HG03575 (cell line): ENCODE data around the gene PLEKHA5.
"Not testable (repeated sequence)": the region's sequence is repeated elsewhere in the genome, so short reads cannot be mapped to it uniquely, and the experiment has no call there.

Experiments used
- ATAC-seq: cut with Tn5 transposase; IDR thresholded peaks from one replicate; pipeline ENCODE4 v1.9.1; 2021; ENCODE audit not compliant: unreplicated experiment, insufficient number of reproducible peaks, low FRiP score; ENCODE audit errors: extremely low read depth

PLEKHA5 gene

DNA sequence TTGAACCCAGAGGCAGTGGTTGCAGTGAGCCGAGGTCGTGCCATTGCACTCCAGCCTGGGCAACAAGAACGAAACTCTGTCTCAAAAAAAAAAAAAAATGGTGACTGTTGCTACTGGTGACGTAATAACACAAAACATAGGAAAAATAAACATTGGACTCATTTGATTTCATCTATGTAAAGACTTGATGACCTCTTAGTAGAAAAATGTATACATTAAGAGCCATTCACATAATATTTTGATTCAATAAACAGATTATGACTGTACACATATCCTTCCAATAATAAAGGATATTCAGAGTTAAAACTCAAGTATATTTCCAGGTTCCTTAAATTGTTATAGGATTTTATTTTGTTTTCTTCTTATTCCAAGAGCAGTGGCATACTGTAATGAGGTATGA lies 244.1 kb downstream of the PLEKHA5 start:
- ATAC-seq: no peak

DNA sequence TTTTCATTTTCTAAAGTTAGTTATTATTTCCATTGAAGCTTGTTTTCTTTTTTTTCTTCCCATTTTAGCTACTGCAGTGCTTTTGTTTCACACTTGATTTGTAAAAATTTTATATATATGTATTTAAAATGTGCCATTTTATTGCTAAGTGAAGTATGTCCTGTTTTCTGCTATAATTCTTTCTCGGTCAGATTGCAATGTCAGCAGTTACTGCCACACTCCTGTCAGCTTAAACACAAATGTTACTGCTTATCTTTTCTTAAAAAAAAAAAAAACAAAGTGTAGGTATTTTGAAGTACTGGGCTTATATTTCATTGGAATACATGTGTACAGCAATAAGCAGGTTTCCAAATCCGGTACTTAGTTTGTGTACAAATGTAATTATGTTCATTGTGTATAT lies 246.4 kb downstream of the PLEKHA5 start:
- ATAC-seq: no peak

DNA sequence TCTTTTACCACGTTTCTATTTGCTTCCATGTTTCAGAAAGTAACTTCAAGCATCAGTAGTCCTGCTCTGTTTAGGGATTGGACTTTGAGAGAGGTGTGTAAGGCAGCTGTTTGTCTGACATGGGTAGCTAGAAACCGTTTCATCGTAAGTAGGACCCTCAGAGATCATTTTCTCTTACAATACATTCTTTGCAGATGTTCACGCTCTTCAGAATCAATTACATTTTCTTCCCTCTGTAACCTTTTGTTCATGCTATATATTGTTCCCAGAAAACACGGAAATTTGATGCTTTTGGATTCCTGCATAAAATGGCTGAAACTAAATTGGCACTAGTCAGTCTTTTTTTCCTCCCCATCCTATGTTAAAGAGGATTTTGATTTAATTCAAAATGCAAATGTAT lies 247.2 kb downstream of the PLEKHA5 start:
- no peak for ATAC-seq

DNA sequence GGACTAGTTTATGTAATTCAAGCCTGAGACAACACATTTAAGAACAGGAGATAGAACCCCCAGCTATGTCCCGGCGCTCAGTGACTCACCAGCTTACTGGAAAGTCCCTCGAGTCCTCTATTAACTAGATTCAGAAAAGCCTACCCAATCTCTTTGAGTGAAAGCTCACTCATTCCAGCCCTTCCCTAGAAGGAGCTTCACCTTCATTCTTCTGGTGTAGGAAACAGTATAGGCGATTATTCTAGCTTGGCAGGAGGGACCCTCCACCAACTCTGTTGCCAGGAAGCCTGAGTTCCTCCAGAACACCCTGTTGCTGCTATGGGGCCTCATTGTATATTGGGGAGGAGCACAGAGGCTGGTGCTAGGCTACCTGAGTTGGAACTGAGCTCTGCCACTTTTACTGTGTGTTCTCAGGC lies 252.6 kb downstream of the PLEKHA5 start:
- peak; percentile 92 for ATAC-seq

DNA sequence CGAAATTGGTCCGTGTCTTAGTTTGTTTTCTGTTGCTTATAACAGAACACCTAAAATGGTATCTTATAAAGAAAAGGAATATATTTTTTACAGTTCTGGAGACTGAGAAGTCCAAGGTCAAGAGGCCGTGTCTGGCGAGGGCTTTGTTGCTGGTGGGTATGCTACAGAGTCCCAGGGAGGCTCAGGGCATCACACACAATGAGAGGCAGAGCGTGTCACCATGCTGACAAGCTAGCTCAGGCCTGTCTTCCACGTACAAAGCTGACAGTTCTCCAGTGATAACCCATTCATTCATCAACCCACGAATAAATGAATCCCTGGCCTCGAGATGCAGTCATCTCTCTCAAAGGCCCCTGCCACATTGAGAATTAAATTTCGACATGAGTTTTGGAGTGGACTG lies 253.0 kb downstream of the PLEKHA5 start:
- no peak for ATAC-seq

DNA sequence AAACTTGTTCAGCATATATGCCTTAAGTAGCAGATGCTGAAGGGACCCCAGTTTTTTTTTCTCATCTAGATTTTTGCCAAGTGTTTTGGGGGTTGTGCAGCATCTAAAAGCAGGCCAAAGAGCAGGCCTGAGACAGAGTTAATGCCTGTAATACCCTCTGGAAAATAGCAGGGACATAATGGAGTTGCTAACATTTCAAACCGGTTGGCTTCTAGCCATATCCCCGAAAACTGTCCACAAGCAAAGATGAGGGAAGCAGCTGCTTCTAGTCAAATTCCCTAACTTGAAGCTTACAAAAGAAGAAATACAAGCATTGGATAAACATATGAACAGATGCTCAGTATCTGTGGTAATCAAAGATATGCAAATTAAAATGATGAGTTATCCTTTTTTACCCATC lies 257.6 kb downstream of the PLEKHA5 start:
- ATAC-seq: no peak

DNA sequence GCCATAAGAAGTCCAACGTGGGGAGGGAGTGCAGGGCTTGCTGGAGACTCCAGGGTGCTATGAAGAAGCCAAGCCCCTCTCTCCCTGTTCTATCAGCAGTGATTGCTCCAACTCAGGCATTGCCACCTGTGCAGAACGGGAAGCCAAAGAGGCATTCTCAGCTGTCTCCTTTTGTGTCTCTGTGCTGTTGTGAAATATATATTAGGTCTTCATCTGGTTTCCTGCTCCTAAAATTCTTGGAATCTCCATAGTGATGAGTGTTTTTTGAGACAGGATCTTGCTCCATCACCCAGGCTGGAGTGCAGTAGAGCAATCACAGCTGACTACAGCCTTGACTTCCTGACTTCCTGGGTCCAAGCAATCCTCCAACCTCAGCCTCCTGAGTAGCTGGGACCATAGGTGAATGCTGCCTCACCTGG lies 258.6 kb downstream of the PLEKHA5 start:
- ATAC-seq: no peak

DNA sequence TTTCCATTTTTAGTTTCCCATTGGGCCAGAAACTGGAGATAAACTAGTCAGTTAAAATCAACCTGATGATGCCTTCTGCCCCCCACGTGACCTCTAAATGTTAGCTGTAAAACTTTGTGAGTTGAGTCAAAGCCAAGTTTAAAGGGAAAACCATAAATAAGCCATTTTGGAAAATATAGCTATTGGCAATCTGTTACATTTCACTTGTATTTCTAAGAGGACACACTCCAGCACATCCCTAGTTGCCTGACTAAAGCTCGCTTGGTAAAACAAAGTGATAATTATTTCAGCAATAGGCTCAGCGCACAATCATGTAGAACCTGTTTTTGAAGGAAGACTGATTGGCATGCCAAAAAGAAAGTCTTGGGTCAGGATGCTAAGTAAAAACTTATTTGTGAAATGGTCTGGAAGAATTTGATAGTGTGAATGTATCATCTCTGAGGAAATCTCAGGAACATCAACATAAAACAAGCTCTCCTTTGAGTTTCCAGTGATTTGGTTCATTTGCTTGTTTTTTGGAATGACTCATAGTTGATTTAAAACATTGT lies 260.6 kb downstream of the PLEKHA5 start:
- ATAC-seq: no peak

DNA sequence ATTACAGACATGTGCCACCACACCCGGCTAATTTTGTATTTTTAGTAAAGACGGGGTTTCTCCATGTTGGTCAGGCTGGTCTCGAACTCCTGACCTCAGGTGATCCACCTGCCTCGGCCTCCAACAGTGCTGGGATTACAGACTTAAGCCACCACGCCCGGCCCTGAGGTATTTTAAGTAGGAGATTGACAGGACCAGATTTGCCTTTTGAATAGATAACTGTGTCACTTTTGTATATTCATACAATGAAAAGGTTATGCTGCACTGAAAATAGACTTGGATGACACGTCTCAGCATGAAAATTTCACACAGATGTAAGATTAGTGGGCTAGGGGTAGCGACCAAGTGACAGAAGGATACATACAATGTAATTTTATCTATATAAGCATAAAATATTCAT lies 263.1 kb downstream of the PLEKHA5 start:
- ATAC-seq: not testable (repeated sequence)

DNA sequence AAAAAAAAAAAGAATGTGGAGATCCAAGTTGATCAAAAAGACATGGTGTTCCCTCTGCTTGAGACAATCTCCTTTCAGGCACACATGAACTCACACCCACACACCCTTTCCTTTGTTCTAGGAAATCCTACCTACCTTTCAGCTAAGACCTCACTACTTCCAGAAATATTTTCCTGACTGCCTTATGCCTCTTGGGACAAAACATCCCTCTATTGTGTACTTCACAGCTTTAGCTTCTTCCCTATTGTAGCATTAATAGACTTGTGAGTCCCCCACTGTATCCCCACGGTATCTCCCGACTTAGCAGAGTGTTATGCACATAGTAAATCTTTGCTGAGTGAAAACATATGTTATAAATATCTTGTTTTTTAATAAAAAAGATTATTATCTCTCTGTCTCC lies 264.9 kb downstream of the PLEKHA5 start:
- no peak for ATAC-seq

DNA sequence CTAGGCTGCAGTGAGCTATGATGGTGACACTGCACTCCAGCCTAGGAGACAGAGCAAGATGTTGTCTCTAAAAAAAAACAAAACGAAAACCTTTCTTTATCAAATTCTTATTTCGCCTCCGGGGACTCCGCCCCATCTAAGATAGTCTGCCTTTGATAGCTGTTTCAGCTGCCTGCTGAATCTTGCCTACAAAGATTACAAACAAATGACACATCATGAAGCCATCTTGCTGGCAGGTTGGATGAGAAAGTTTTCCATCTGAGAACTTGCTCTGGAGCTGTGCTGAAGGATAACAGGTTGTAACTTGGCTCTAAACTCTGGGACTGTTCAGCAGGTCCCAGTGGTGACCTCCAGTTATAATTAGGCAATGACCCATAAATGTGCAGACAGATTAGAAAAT lies 268.0 kb downstream of the PLEKHA5 start:
- ATAC-seq: no peak

DNA sequence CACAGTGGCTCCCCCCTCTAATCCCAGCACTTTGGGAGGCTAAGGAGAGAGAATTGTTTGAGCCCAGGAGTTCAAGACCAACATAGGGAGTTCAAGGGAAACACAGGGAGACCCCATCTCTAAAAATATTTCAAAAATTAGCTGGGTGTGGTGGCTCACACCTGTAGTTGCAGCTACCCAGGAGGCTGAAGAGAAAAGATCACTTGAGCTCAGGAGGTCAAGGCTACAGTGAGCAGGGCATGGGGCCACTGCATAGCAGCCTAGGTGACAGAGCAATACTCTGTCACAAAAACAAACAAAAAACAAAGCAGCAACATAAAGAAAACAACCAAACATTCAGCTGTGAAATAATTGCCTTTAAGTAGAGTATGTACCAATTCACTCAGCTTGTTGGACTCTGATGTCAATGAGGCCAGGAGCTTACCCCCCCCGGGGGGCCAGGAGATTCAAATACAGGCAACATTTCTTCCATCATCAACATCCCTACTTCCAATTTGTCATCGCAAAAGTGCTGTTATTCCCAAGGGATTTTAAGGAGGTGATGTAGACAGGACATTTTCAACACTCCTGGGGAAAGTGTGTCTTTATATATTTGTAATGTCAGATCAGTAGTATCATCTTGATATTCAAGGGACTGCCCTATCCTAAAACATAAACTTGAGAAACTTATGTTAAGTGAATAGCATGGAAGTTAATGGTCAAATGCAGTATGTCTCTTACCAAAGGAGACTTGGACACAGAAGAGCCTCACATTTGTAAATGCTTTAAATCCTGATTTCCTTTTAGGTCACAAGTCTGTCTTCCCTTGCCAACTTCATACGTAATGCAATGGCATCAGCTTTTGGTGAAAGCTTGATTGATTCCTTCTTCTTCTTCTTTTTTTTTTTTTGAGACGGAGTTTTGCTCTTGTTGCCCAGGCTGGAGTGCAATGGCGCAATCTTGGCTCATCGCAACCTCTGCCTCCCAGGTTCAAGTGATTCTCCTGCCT lies 269.1 kb downstream of the PLEKHA5 start:
- ATAC-seq: no peak

DNA sequence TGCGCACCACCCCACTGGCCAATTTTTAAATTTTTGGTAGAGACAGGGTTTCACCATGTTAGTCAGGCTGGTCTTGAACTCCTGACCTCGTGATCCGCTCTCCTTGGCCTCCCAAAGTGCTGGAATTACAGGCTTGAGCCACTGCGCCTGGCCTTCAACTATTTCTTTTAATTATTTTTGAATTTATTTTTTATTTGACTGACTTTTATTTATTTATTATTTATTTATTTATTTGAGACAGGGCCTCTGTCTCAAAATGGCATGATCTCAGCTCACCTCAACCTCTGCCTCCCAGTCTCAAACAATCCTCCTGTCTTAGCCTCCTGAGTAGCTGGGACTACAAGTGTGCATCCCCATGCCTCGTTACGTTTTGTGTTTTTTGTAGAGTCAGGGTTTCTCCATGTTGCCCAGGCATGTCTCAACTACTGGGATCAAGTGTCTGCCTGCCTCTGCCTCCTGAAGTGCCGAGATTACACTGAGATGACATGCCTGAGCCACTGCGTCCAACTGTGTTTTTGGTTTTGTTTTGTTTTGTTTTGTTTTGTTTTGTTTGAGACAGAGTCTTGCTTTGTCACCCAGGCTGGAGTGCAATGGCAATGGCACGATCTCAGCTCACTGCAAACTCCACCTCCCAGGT lies 271.2 kb downstream of the PLEKHA5 start:
- ATAC-seq: not testable (repeated sequence)

DNA sequence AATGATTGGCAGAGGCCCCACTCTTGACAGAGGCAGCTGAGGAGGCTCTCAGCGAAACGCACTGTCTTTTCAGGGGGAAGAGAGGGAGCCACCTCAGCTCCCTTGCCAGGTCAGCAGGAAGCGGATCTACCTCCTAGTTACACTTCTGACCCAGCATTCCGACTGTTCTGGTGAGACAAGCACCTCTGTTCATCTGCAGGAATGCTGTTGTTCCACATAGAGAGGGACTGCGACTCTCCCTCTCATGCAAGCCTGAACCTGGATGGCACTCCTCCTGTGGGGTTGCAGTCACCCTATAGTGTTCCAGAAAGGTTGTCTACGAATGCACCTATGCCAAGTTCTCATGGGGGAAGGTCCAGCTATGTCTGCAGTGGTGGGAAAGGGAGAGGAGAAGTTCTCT lies 272.7 kb downstream of the PLEKHA5 start:
- no peak for ATAC-seq

DNA sequence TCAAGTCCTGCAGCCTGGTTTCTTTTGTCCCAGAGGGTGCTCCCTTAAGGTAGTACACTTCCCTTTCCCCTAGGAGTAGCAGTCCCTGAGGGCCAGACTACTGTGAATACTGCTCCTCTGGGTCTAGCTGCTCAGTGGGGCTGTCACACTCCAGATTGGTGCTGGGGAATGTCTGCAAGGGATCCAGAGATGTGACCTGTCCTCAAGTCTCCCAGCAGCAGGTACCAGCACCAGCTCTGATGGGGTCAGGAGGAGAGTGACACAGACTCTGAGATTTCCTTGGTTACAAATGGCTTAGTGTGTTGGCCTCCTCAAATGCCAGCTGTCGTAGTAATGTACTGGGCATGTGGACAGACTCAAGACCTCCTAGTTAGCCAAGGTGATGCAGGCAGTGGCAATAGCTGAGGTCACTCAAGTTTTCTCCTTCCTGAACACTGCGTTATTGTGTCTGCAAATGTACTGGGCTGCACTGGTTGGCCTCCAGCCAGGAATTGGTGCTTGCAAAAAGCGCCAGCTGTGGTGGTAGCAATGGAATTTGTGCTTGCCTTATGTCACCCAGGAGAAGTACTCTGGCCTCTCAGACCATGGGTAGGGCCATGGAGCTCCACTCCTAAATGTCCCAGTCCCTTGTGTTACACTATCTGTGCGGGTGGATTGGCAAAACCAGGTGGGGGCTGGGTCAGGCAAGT lies 273.4 kb downstream of the PLEKHA5 start:
- no peak for ATAC-seq

DNA sequence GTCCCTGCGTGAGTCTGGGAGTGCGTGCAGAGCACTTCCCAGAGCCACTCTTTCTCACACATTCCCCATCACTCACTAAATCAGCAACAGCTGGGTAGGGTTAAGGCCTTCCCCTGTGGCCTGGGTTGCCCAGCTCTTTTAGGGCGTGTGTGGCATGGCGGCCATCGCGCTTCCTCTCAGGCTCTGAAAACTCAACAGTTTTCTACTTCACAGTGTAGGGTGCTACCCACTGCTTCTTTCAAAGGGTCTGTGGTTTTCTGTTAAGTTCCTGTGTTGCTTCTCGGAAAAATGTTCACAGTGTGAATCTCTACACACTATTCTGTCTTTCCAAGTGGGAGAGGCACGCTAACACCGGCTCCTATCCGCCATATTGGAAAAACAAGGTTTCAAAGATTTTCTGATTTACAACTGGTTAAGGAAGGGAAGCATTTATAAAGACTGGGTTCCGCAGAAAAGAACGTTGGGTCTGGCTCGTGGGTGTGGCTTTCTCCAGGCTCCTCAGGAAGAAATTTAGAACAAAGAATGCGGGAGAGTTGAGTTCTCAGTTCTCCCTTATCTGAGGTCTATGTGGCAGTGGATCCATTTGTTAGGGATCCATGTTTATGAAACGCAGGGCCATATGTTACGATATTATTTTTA lies 274.8 kb downstream of the PLEKHA5 start:
- ATAC-seq: no peak

DNA sequence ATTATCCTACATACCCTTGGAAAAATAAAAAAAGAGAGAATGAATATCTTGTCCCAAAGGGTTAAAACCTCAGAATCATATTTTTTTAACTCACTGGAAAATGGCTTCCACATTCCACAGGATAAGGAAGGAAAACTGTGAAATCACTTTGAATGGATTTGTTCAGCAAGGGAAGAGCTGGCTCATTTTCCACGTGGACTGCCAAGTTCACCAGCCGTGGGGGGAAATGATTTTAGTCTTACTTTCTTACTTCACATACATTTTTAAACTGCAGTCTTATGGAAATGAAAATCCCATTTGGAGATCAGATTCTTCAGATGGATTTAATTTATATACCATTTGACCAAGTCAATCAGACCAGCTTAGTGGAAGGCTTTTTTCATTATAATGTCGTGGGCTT lies 279.8 kb downstream of the PLEKHA5 start:
- no peak for ATAC-seq

DNA sequence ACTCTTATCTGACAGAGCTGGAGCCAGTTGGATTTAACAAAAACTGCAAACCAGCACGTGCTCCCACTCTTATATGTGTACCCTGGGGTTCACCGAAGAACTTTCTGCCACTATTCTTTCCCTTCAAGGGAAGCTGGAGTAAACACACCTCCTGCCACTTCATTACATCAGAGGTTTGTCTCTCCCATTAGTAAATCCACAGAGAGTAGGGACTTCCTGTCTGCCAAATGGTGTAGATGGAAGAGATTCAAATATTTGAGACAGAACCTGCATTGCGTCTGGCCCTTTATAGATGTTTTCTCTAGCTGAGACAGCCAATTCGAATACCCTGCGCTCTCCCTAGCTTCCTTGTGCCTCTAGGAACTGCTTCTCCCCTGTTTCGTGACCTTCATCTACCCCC lies 280.7 kb downstream of the PLEKHA5 start:
- no peak for ATAC-seq

DNA sequence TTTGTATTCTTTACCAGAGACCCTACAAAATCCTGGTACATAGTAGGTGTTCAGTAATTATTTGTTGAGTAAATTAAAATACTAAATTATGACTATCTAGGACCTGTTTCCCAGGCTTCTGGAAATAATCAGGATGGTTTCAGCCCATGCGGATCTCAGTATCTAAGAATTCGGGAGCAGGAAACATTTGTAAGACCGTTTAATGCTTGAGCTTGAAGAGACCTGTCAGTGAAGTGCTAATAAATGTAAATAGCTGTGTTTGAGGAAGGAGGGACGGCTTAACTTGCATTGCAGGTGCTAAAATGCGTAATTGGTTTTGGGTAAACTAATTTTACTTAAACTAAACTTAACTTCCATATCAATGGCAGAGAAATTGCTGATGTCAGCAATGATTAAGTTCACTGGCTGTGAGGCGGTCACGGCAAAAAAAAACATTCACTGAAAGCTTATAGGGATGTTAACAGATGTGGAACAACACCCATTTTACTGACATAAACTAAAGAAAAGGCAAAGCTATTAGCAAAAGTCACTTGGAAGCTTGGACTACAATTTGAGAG lies 281.2 kb downstream of the PLEKHA5 start:
- no peak for ATAC-seq
